ENCODE results near the gene CDYL. TPM values are rescaled to one million over a fixed set of nuclear protein-coding genes. Genes with fewer than 3 reads are reported as not detected.

The CDYL gene
- total and polyA plus RNA-seq, 2 of the 4 experiments (the other 2 are of a cell fraction) = 14.2 to 92.1 TPM

DNA sequence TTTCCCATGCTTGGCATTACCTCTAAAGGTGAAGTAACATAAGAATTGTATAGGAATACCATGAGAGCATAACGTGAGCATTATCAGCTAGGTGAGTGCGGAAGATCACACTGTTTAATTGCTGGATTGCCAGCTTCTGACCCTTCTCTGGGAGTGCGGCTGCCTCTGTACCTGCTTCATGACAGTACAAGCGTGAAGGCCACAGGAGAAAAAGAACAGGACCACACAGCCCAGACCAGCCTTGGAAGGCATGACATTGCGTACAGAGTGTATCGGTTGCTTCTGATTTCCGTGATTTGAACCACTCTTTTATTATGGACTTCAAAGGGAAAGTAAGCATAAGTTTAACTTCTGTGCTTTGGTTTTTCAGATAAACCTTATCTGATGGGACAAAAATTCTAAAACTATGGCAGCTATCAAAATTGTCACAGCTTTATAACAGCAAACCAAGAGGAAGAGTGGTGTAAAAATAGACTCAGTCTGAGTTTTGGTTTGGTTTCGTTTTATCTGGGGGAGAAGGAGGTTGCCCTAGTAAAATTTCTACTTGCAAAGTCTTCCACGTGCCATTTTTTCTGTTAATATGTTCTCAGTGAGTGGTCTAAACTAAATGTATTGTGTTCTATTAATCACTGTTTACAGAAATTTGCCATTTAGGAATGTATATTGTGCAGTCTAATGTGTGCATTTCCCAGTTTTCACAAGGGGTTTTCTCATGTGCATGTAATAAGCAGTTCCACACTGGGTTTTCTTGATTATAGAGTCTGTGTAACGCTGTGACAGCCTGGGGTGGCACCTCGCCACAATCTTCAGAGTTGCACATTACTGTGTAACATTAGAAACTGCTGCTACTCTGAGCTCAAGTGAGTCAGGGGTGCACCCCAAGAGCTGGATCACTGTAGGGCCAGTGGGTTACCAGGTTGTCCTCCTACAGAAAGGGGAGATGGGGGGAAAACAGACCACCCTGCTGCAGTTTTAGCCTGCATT lies 130.4 kb downstream of the CDYL start:
- Histone ChIP-seq H3K27me3 (ENCODE audit: control insufficient read depth, insufficient read depth, low read length) (no peaks in the 10 kb centered on the region), H3K18ac (ENCODE audit: low read depth, low read length) (no peak overlapping the region), H2BK15ac (ENCODE audit: low read depth, low read length) (no peak overlapping the region), H3K4ac (ENCODE audit: low read depth, low read length) (0 out of 2 replicates have a peak overlapping the region, but pooled peaks have one; percentile 5), H3K9ac (ENCODE audit: low read depth, low read length) (no peak overlapping the region), H3K4me2 (ENCODE audit: low read depth, low read length) (peak overlapping the region; percentile 25; the same call in 1 of the 2 replicates), H3K27ac (ENCODE audit: insufficient read depth, low read length) (no peak overlapping the region), H3K79me1 (ENCODE audit: low read depth in 1 of 2, low read length in 2 of 2) (peaks cover 41 to 70% of the 10 kb centered on the region in 2 experiments), H4K8ac (ENCODE audit: low read depth in 2 of 2, low read length in 2 of 2) (peak overlapping the region in 1 of 2 experiments; percentile 19; a peak in 2 of 4 replicates), H4K91ac (ENCODE audit: insufficient read depth, low read depth, low read length) (no peak overlapping the region), H3K36me3 (ENCODE audit: control insufficient read depth, insufficient read depth, low read length) (peaks cover 7% of the 10 kb centered on the region), H4K20me1 (ENCODE audit: insufficient read depth, low read length) (peaks cover 17% of the 10 kb centered on the region; the same call in 1 of the 2 replicates), H3K14ac (replicated peaks; ENCODE audit: low read depth, low read length) (no peak overlapping the region; the same call in 1 of the 2 replicates), H3K9me1 (ENCODE audit: insufficient read depth, low read length) (peaks cover 25% of the 10 kb centered on the region), H2AK9ac (replicated peaks; ENCODE audit: low read depth, low read length, poor library complexity) (peak overlapping the region; percentile 10), H3K4me1 (ENCODE audit: control insufficient read depth, insufficient read depth, low read length) (peaks cover 12% of the 10 kb centered on the region), H2AK5ac (ENCODE audit: low read depth, low read length) (no peak overlapping the region), H2BK5ac (ENCODE audit: low read depth, low read length, poor library complexity, severe bottlenecking) (no peak overlapping the region), H2AFZ (replicated peaks; ENCODE audit: low read length, poor library complexity) (no peak overlapping the region), H3K9me3 (ENCODE audit: control insufficient read depth, insufficient read depth, low read length) (no peaks in the 10 kb centered on the region), H2BK20ac (ENCODE audit: low read depth, low read length) (no peak overlapping the region), H3K56ac (ENCODE audit: extremely low read depth, insufficient read depth, low read length) (no peak overlapping the region), H3K23ac (ENCODE audit: low read depth, low read length) (no peak overlapping the region), H3K4me3 (ENCODE audit: insufficient read depth, low read depth, low read length) (no peak overlapping the region), H2BK120ac (ENCODE audit: low read depth, low read length) (no peak overlapping the region), H4K5ac (ENCODE audit: low read depth, low read length) (no peak overlapping the region)
- in situ Hi-C loops (cut with MboI; ENCODE audit: low sequenced_read_pairs) (no loop called here), intact Hi-C loops (cut with micrococcal nuclease) (no loop called here), dilution Hi-C loops (cut with HindIII; ENCODE audit: low sequenced_read_pairs, unreplicated experiment) (no loop called here)
- TF ChIP-seq MXI1 (IDR thresholded peaks at IDR 0.05; ENCODE audit: borderline replicate concordance, low read depth, low read length) (no peak), POLR2A (IDR thresholded peaks at IDR 0.05; ENCODE audit: low read depth, low read length) (no peak), FOS (IDR thresholded peaks at IDR 0.05; ENCODE audit: low read depth, low read length) (no peak), NFE2L2 (IDR thresholded peaks at IDR 0.05; ENCODE audit: low read depth, low read length) (no peak), RFX5 (IDR thresholded peaks at IDR 0.05; ENCODE audit: low read depth, low read length) (no peak), SMC3 (IDR thresholded peaks at IDR 0.05; ENCODE audit: low read depth, low read length) (no peak), MAZ (IDR thresholded peaks at IDR 0.05; ENCODE audit: borderline replicate concordance, low read depth, low read length) (no peak), CHD1 (IDR thresholded peaks at IDR 0.05; ENCODE audit: low read depth, low read length) (no peak), RAD21 (IDR thresholded peaks at IDR 0.05; ENCODE audit: low read length) (no peak)
- TF ChIP-seq, protein P1, sequence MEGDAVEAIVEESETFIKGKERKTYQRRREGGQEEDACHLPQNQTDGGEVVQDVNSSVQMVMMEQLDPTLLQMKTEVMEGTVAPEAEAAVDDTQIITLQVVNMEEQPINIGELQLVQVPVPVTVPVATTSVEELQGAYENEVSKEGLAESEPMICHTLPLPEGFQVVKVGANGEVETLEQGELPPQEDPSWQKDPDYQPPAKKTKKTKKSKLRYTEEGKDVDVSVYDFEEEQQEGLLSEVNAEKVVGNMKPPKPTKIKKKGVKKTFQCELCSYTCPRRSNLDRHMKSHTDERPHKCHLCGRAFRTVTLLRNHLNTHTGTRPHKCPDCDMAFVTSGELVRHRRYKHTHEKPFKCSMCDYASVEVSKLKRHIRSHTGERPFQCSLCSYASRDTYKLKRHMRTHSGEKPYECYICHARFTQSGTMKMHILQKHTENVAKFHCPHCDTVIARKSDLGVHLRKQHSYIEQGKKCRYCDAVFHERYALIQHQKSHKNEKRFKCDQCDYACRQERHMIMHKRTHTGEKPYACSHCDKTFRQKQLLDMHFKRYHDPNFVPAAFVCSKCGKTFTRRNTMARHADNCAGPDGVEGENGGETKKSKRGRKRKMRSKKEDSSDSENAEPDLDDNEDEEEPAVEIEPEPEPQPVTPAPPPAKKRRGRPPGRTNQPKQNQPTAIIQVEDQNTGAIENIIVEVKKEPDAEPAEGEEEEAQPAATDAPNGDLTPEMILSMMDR (conservative IDR thresholded peaks at IDR 0.05; ENCODE audit: low read depth, low read length) = no peak
- TF ChIP-seq, protein P2, sequence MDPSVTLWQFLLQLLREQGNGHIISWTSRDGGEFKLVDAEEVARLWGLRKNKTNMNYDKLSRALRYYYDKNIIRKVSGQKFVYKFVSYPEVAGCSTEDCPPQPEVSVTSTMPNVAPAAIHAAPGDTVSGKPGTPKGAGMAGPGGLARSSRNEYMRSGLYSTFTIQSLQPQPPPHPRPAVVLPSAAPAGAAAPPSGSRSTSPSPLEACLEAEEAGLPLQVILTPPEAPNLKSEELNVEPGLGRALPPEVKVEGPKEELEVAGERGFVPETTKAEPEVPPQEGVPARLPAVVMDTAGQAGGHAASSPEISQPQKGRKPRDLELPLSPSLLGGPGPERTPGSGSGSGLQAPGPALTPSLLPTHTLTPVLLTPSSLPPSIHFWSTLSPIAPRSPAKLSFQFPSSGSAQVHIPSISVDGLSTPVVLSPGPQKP (IDR thresholded peaks at IDR 0.05; ENCODE audit: borderline replicate concordance, low read depth, low read length) = no peak
- TF ChIP-seq, protein P3, sequence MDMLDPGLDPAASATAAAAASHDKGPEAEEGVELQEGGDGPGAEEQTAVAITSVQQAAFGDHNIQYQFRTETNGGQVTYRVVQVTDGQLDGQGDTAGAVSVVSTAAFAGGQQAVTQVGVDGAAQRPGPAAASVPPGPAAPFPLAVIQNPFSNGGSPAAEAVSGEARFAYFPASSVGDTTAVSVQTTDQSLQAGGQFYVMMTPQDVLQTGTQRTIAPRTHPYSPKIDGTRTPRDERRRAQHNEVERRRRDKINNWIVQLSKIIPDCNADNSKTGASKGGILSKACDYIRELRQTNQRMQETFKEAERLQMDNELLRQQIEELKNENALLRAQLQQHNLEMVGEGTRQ (IDR thresholded peaks at IDR 0.05; ENCODE audit: low read depth, low read length) = no peak
- CTCF ChIA-PET = no interaction called here
- POLR2A ChIA-PET (ENCODE audit: unreplicated experiment) = no interaction called here
- BruUV-seq (replicated peaks) = no TSS peak
- DNase-seq (peak; percentile 34), ATAC-seq (ENCODE audit: low read depth) (peak; percentile 57)
- 100% methylated on average over 2 of the region's 11 CpGs; no CpG with 5 or more reads in 1 of the 2 experiments for WGBS, 2 experiments (ENCODE audit: extremely low coverage in 2 of 2, insufficient read length in 1 of 2)

Data from IMR-90 (cell line).